22Rv1 (cell line): ENCODE measurements around the gene LDLRAD2.

ENCODE experiments used
- ZFX ChIP-seq: fragments of 450-650 bp; IDR thresholded peaks from 2 replicates; pipeline ENCODE4 v1.6.1; 2017; ENCODE audit warnings: antibody characterized with exemption, borderline replicate concordance
- TF ChIP-seq, protein P1 (sequence below): fragments of 450-650 bp; IDR thresholded peaks from 2 replicates; pipeline ENCODE4 v1.5.1; 2017; ENCODE audit warnings: mild to moderate bottlenecking

GRCh38 chr1:21763694-21764419 lies 48.2 kb upstream of the LDLRAD2 start:
- TF ChIP-seq, protein P1, sequence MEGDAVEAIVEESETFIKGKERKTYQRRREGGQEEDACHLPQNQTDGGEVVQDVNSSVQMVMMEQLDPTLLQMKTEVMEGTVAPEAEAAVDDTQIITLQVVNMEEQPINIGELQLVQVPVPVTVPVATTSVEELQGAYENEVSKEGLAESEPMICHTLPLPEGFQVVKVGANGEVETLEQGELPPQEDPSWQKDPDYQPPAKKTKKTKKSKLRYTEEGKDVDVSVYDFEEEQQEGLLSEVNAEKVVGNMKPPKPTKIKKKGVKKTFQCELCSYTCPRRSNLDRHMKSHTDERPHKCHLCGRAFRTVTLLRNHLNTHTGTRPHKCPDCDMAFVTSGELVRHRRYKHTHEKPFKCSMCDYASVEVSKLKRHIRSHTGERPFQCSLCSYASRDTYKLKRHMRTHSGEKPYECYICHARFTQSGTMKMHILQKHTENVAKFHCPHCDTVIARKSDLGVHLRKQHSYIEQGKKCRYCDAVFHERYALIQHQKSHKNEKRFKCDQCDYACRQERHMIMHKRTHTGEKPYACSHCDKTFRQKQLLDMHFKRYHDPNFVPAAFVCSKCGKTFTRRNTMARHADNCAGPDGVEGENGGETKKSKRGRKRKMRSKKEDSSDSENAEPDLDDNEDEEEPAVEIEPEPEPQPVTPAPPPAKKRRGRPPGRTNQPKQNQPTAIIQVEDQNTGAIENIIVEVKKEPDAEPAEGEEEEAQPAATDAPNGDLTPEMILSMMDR: no peak
- TF ChIP-seq ZFX: no peak
